ENCODE data around the gene PIP4K2A. TPM values are rescaled to one million over a fixed set of nuclear protein-coding genes. Genes with fewer than 3 reads are reported as not detected.

The PIP4K2A gene
- total and polyA plus RNA-seq, 2 of the 8 experiments (the other 6 are each of a cell fraction or from before 2014, with no cell fraction given) = 19.0 to 60.9 TPM

- no peak for TF ChIP-seq CHD7 (IDR thresholded peaks at IDR 0.05; ENCODE audit: insufficient replicate concordance, low read length)
- no peak for TF ChIP-seq KDM1A (IDR thresholded peaks at IDR 0.05; ENCODE audit: borderline replicate concordance, low read length)
- no peak for TF ChIP-seq RFX5 (IDR thresholded peaks at IDR 0.05; ENCODE audit: borderline replicate concordance, low read depth, low read length)
These were observed 186.9 kb downstream of the PIP4K2A start (continued) for GRCh38 chr10:22527520-22527919.

Data from H1 (cell line).